Endothelial cell of umbilical vein (primary cell): Measurements from ENCODE around the gene NDUFAF8.

ENCODE experiments used
- EZH2 ChIP-seq: IDR thresholded peaks from 2 replicates; pipeline ENCODE4 v1.6.1; 2012; ENCODE audit warnings: borderline replicate concordance, low read depth, mild to moderate bottlenecking, moderate library complexity, low read length, inconsistent platforms; ENCODE audit not compliant: severe bottlenecking
- POLR2A ChIP-seq: IDR thresholded peaks from 2 replicates; pipeline ENCODE4 v1.6.1; 2012; ENCODE audit warnings: low read depth, mild to moderate bottlenecking, control low read depth, low read length
- POLR2AphosphoS5 ChIP-seq: IDR thresholded peaks from 2 replicates; pipeline ENCODE4 v1.6.1; 2012; ENCODE audit warnings: low read depth, mild to moderate bottlenecking, control low read depth, low read length, moderate library complexity; ENCODE audit not compliant: insufficient read depth
- TF ChIP-seq, protein P1 (sequence below), 2 donors: IDR thresholded peaks; 1 replicate in 1 of 2; 2 replicates in 1 of 2; pipeline ENCODE4 v1.5.1; 2011; ENCODE audit warnings: low read length in 2 of 2, mild to moderate bottlenecking in 2 of 2, moderate library complexity in 2 of 2, control low read depth in 1 of 2, inconsistent platforms in 1 of 2, low read depth in 1 of 2; ENCODE audit not compliant: insufficient read depth in 1 of 2; ENCODE audit errors: extremely low read depth in 1 of 2

DNA sequence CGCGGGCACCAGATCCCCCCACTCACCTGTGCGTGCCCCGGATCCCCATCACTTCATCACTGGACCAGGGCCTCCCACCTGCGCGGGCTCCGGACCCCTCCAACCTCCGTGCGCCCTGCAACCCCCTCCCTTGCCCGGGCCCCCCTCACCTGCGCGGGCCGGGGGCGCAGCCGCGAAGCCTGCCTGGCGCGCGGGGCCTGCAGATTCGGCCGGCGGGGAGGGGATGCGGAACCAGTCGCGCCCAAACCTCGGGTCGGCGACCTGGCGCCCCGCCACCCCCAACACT, 16.6 kb upstream of the NDUFAF8 start:
- TF ChIP-seq, protein P1, sequence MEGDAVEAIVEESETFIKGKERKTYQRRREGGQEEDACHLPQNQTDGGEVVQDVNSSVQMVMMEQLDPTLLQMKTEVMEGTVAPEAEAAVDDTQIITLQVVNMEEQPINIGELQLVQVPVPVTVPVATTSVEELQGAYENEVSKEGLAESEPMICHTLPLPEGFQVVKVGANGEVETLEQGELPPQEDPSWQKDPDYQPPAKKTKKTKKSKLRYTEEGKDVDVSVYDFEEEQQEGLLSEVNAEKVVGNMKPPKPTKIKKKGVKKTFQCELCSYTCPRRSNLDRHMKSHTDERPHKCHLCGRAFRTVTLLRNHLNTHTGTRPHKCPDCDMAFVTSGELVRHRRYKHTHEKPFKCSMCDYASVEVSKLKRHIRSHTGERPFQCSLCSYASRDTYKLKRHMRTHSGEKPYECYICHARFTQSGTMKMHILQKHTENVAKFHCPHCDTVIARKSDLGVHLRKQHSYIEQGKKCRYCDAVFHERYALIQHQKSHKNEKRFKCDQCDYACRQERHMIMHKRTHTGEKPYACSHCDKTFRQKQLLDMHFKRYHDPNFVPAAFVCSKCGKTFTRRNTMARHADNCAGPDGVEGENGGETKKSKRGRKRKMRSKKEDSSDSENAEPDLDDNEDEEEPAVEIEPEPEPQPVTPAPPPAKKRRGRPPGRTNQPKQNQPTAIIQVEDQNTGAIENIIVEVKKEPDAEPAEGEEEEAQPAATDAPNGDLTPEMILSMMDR (IDR thresholded peaks at IDR 0.05; ENCODE audit: extremely low read depth in 1 of 2, insufficient read depth in 1 of 2, low read depth in 1 of 2, low read length in 2 of 2), result no peak
- TF ChIP-seq EZH2 (no peak), POLR2A (no peak), POLR2AphosphoS5 (no peak)
